Activated T-helper 1 cell treated with anti-CD3 and anti-CD28 coated beads, Interleukin-12 subunit alpha, Interleukin-12 subunit beta, Interleukin-2, Interleukin-4 antibody, amounts not matched to agents 30 ng/mL and 10 ng/mL and 1 ng/mL, durations not matched to agents 14 hours and 24 hours and 36 hours (primary cell): ENCODE data around the gene DGKI. TPM values are rescaled to one million over a fixed set of nuclear protein-coding genes. Genes with fewer than 3 reads are reported as not detected.

Source experiments
- DNase-seq: peaks from one replicate; pipeline ENCODE4 v3.0.0; 2021; ENCODE audit warnings: low spot score
- H3K27ac Mint-ChIP-seq: one replicate; pipeline ENCODE4 v1.8.0; 2021; ENCODE audit warnings: mild to moderate bottlenecking, mixed read lengths
- H3K27me3 Mint-ChIP-seq: one replicate; pipeline ENCODE4 v1.8.0; 2022; ENCODE audit warnings: mild to moderate bottlenecking, moderate library complexity, mixed read lengths; ENCODE audit not compliant: insufficient read depth
- H3K36me3 Mint-ChIP-seq: one replicate; pipeline ENCODE4 v1.8.0; 2021; ENCODE audit warnings: low read depth, mixed read lengths
- H3K4me1 Mint-ChIP-seq: one replicate; pipeline ENCODE4 v1.8.0; 2021; ENCODE audit warnings: low read depth, mixed read lengths
- H3K4me3 Mint-ChIP-seq: one replicate; pipeline ENCODE4 v1.8.0; 2021; ENCODE audit warnings: mild to moderate bottlenecking, moderate library complexity, mixed read lengths
- H3K9me3 Mint-ChIP-seq: one replicate; pipeline ENCODE4 v1.8.0; 2021; ENCODE audit warnings: mixed read lengths
- intact Hi-C: fragments of 100-400 bp; cut with micrococcal nuclease; formaldehyde crosslinking; loops from one replicate; pipeline ENCODE4 v1.15.1; 2024
- total RNA-seq: library from RNA; stranded (reverse); gene quantifications from 2 replicates; pipeline ENCODE4 v1.2.3, GENCODE V29; 2022

The DGKI gene
- total RNA-seq, 1 donor from 2014 or later, result 27.3 TPM

DNA sequence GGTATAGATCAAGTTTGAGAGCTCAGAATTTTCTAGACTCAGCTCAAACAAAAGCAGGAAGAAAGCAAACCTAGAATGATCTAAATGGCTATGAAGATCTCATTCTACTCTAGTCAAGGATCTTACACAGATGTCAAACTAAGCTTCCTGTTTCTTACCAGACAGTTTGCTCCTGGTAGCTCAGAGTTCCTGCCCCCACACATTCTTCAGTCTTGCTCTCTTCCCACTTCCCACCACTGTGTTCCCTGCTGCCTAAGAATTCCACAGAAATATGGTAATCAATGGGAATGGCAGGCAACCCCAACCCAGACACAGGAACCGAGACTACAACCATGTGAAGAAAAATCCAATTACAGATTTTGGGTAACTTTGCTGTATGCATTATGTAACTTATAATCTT is 369.8 kb downstream of the DGKI start:
- Mint-ChIP-seq H3K36me3 (no peaks in the 10 kb centered on the region), H3K9me3 (no peaks in the 10 kb centered on the region), H3K4me1 (no peaks in the 10 kb centered on the region), H3K4me3 (no peak overlapping the region), H3K27me3 (no peaks in the 10 kb centered on the region), H3K27ac (no peak overlapping the region)
- no peak for DNase-seq
- intact Hi-C loops, result no loop called here

DNA sequence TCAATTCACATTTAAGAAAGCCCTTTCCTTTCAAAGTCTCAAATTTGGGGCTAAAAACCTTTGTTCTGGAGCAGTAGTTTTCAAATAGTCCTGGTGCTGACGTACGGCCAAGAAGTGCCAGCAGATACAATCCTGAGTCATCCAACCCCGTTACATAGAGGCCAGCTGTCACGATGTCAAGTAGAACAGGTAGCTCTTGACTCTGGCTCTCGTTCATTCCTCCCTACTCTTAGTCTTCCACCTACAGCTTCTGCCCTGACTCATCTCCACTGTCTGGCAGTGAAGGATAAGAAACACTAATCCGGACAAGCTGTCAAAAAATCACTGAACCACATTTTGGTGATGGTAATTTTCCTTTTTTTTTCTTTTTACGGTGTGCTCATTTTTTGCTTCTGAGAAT is 370.8 kb downstream of the DGKI start:
- no peaks in the 10 kb centered on the region for H3K27me3 Mint-ChIP-seq
- intact Hi-C loops, result no loop called here

DNA sequence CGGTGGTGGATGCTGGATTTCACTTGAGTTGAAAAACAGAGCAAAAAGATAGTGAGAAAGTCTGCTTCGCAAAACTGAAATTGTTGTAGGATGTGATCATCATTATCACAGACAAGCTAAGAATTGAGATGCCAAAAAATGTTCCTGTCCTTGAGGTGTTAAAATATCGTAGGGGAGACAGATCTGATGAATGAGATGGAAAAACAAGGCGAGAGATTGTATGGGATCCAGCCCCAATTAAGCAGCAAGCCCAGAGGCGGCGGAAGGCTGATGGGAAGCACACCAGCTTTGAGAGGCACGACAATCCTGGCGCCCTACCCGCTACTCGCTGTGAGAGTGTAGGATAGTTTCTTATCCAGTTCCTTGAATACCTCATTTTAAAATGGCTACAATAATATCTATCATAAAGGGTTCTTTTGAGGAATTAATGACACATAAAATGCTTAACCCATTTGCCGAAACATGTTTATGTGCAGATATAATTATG is 372.2 kb downstream of the DGKI start:
- Mint-ChIP-seq H3K4me1 (no peaks in the 10 kb centered on the region), H3K4me3 (no peak overlapping the region), H3K9me3 (no peaks in the 10 kb centered on the region), H3K27me3 (no peaks in the 10 kb centered on the region), H3K27ac (no peak overlapping the region), H3K36me3 (no peaks in the 10 kb centered on the region)
- intact Hi-C loops, result no loop called here
- no peak for DNase-seq

More for the DNA sequence above, 370.8 kb downstream of the DGKI start:
- Mint-ChIP-seq H3K27ac (no peak overlapping the region), H3K4me1 (no peaks in the 10 kb centered on the region), H3K36me3 (no peaks in the 10 kb centered on the region), H3K9me3 (no peaks in the 10 kb centered on the region), H3K4me3 (no peak overlapping the region)
- no peak for DNase-seq

DNA sequence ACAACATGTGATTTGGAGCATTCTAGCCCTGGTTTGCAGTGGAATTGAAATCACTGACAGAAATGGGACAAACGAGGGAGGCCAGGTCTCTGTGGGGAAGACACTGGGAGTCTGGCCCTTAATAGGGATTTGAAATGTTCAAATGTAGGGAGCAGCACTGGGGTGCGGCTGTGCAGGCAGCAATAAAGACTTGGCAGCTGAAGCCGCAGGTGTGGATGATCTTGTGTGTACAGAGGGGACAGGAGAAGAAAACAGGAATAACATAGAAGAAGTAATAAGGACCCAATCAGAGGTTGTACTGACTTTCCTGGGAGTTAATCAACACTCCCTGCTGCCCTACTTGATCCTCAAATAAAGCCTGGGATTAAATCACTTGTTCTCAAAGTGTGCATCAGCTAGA is 375.6 kb downstream of the DGKI start:
- no peak overlapping the region for H3K27ac Mint-ChIP-seq
- no peaks in the 10 kb centered on the region for H3K27me3 Mint-ChIP-seq
- DNase-seq, result no peak
- H3K36me3 Mint-ChIP-seq, result no peaks in the 10 kb centered on the region
- H3K9me3 Mint-ChIP-seq, result no peaks in the 10 kb centered on the region
- intact Hi-C loops, result no loop called here
- H3K4me1 Mint-ChIP-seq, result no peaks in the 10 kb centered on the region
- no peak overlapping the region for H3K4me3 Mint-ChIP-seq

DNA sequence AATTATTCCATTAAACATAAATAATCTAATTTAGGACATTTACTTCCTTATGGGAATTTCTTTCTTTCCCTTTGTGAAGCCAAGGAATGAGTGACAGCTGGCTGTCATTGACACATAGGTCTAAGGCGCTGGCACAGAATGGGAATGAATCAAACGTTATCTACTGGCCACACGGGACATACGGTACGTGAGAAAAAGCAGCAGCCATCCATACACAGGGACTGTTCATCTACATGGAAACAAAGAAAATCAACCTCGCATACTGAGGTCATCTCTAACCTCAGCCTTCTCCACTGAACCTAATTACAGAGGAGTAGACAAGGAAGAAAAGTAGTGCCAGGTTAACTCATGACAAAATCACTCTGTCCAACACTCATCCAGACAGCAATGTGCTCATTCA is 376.9 kb downstream of the DGKI start:
- intact Hi-C loops, result no loop called here
- no peak for DNase-seq
- Mint-ChIP-seq H3K27me3 (peaks cover 2% of the 10 kb centered on the region), H3K4me3 (no peak overlapping the region), H3K4me1 (no peaks in the 10 kb centered on the region), H3K9me3 (no peaks in the 10 kb centered on the region), H3K36me3 (no peaks in the 10 kb centered on the region), H3K27ac (no peak overlapping the region)

DNA sequence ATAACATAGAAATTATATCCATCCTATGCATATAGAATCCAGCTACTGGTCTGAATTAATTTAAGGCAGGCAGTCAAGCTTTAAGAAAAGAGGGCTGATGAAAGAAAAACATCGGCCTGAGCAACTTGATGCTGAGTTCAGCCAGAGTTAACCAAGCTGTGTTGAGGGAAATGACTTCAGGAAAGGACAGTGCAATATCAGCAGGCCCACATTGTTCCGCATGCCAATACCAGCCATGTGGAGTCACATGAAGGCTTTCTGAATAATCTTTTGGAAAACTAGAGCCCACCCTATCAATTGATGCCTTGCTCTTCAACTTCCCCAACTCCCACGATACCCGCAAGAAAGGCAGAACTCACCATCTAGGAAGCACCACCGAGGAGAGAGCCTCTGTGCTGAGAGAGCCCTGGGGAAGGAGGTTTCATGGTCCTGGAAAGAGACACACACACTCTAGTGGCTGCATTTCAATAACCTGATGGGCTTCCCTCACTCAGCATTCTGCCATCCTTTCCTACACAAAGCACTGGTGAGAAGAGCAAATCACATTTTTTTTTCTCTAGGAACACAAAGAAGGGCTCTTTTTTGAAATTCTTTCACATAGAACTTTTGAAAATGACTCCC is 377.5 kb downstream of the DGKI start:
- no peaks in the 10 kb centered on the region for H3K4me1 Mint-ChIP-seq
- H3K36me3 Mint-ChIP-seq, result no peaks in the 10 kb centered on the region
- no peaks in the 10 kb centered on the region for H3K9me3 Mint-ChIP-seq
- H3K27ac Mint-ChIP-seq, result no peak overlapping the region
- no peak for DNase-seq
- peaks cover 2% of the 10 kb centered on the region for H3K27me3 Mint-ChIP-seq
- no peak overlapping the region for H3K4me3 Mint-ChIP-seq
- intact Hi-C loops, result no loop called here

DNA sequence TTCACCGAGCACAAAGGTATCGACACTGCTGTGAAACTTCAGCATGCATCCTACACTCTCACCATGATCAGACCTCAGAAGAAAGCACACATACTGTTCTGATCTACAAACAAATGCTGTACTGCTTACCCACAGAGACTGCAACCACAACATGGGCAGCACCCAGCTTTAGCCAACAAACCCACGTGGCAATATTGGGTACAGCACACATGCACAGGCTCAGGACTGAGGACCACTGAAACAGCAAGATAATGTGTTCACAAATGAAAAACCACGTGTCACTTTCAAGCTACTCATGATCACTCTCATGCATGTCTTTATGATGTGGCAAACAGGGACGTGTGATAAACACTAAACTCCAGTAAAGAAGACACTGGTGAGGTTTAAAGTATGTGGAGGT is 383.9 kb downstream of the DGKI start:
- intact Hi-C loops, result no loop called here
- Mint-ChIP-seq H3K27me3 (peaks cover 2% of the 10 kb centered on the region), H3K9me3 (no peaks in the 10 kb centered on the region), H3K4me3 (no peak overlapping the region), H3K36me3 (no peaks in the 10 kb centered on the region), H3K4me1 (no peaks in the 10 kb centered on the region), H3K27ac (peak overlapping the region; percentile 9)
- DNase-seq, result no peak

DNA sequence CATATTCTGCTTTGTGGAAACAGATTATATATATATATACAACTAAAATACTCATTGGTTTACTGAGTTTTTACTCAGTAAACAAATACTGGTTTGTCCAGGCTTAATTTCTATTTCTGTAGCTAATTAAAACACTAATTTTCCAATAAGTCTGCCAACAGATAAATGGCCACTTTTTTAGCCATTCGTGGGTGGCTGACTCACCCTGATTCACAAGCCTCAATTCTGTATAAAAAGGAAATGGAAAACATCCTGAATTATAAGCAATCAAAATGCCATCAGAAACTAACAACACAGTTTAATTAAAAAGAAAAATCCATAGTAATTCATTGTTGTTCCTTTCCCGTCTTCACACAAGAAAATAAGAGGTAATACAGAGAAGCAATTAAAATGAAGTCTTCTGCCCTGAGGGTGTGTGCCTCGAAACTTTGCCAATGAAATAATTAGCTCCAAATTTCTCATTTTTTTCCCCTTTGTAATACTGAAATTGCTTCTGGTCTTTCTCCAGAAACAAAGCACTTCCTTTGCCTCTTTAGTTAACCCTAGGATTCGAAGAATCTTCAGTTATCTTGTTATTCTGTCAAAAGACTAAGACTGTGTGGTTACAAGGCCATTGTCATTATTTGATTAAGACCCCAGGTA is 384.6 kb downstream of the DGKI start:
- no peak for DNase-seq
- Mint-ChIP-seq H3K4me3 (no peak overlapping the region), H3K27me3 (peaks cover 2% of the 10 kb centered on the region), H3K36me3 (no peaks in the 10 kb centered on the region), H3K9me3 (no peaks in the 10 kb centered on the region), H3K27ac (peak overlapping the region; percentile 9), H3K4me1 (no peaks in the 10 kb centered on the region)
- intact Hi-C loops, result no loop called here

DNA sequence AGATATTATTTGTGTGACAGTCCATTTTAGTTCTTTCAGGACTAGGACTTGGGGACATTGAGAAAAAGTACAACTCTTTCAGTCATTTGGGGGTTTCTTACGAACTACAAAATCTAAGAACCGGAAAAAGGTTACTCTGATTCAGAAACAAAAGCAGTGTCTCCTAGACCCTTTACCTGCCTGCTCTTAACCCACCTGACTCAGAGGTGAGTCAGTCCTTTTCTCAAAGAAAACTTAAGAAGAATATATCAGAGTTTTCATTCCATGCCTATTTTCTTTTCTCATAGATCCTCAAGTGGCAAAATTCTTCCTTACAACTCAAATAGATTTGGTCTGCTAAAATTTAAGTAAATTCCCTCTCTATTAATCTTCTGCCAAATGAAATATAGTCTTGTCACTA is 388.4 kb downstream of the DGKI start:
- H3K36me3 Mint-ChIP-seq, result no peaks in the 10 kb centered on the region
- DNase-seq, result no peak
- H3K27ac Mint-ChIP-seq, result no peak overlapping the region
- no peak overlapping the region for H3K4me3 Mint-ChIP-seq
- peaks cover 2% of the 10 kb centered on the region for H3K27me3 Mint-ChIP-seq
- H3K4me1 Mint-ChIP-seq, result no peaks in the 10 kb centered on the region
- H3K9me3 Mint-ChIP-seq, result no peaks in the 10 kb centered on the region
- intact Hi-C loops, result no loop called here

DNA sequence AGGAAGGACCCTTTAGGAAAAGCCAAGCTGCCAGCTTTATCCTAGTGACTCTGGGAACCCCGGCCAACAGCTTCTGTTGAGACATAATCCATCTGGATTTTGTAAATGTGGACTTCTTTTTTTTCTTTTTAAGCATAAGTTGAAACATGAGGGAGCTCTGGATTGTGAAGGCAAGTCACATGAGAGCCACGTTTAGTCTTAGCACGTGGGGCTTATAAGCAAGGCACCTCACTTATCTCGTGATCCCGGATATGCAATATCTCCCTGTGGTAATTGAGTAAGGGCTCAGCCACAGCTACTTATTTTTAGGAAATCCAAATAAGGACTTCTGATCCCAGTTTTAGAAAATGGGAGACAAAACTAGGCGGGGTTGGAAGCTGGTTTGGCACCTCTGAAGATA is 392.0 kb downstream of the DGKI start:
- intact Hi-C loops, result loop anchor here (1.0 kb wide), 1 partner anchor 1048 kb away; no protein-coding TSS in a partner anchor
- H3K4me1 Mint-ChIP-seq, result no peaks in the 10 kb centered on the region
- peaks cover 2% of the 10 kb centered on the region for H3K27me3 Mint-ChIP-seq

DNA sequence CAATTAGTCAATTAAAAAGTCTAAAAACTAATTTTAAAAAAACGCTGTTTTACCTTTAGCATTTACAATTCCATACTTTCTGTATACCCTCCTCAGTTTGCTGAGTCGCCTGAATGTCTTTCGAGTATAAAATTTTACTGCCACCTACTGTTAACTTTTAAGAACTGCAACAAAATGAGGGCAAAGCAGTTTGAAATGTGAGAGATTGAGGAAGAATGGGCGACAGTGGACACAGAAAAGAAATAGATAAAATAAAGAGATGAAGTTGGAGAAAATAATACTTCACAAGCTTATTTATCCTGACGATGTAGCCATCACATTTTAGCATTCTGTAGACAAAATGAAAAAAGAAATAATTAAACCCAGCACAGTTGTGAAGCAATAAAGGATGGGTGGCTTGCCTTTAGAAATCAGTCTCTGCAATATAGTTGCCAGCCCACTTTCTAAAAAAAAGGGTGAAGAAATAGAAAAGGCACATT is 392.5 kb downstream of the DGKI start:
- Mint-ChIP-seq H3K9me3 (no peaks in the 10 kb centered on the region), H3K27me3 (peaks cover 2% of the 10 kb centered on the region), H3K4me1 (no peaks in the 10 kb centered on the region), H3K4me3 (no peak overlapping the region), H3K36me3 (no peaks in the 10 kb centered on the region), H3K27ac (no peak overlapping the region)
- intact Hi-C loops, result loop anchor here (1.0 kb wide), 1 partner anchor 1048 kb away; no protein-coding TSS in a partner anchor
- no peak for DNase-seq

More for the DNA sequence above, 392.0 kb downstream of the DGKI start:
- no peaks in the 10 kb centered on the region for H3K36me3 Mint-ChIP-seq
- no peak overlapping the region for H3K4me3 Mint-ChIP-seq
- H3K9me3 Mint-ChIP-seq, result no peaks in the 10 kb centered on the region
- no peak for DNase-seq
- no peak overlapping the region for H3K27ac Mint-ChIP-seq

DNA sequence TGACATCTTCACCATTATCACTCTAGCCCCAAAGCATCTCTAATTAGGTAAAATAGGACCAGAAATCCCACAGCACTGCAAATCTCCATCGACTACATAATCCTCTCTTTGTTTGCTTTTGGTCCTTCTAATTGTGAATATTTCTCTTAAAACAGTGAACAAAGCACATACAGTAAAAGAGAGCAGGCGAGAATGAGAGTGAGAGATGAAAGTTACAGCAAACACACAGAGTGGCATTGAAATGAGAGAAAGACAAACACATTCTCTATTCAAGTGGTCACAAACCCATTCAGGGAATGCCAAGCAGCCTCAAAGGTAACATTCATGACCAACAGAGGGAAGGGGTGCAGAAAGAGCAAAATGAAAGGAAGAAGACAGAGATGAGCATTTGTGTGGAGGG is 393.4 kb downstream of the DGKI start:
- intact Hi-C loops, result no loop called here
- Mint-ChIP-seq H3K9me3 (no peaks in the 10 kb centered on the region), H3K27ac (no peak overlapping the region), H3K4me1 (no peaks in the 10 kb centered on the region), H3K27me3 (peaks cover 2% of the 10 kb centered on the region), H3K4me3 (no peak overlapping the region), H3K36me3 (no peaks in the 10 kb centered on the region)
- no peak for DNase-seq

DNA sequence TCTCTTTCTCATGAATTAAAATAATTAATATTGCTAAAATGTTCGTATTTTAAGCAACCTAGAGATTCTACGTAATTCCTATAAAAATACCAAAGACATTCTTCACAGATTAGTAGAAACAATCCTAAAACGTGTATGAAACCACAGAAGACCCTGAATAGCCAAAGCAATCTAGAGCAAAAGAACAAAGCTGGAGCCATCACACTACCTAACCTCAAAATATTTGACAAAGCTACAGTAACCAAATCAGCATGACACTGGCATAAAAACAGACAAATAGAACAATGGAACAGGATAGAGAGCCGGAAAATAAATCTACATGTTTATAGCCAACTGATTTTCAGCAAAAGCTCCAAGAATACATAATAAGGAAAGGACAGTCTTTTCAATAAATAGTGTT is 397.8 kb downstream of the DGKI start:
- no peaks in the 10 kb centered on the region for H3K36me3 Mint-ChIP-seq
- no peaks in the 10 kb centered on the region for H3K4me1 Mint-ChIP-seq
- H3K27me3 Mint-ChIP-seq, result peaks cover 2% of the 10 kb centered on the region
- intact Hi-C loops, result no loop called here
- no peaks in the 10 kb centered on the region for H3K9me3 Mint-ChIP-seq
- no peak overlapping the region for H3K4me3 Mint-ChIP-seq
- no peak overlapping the region for H3K27ac Mint-ChIP-seq
- no peak for DNase-seq
